Fibroblast of pulmonary artery (primary cell): ENCODE results near the gene FAM177B.
A peak's percentile ranks its signal among the peaks of the same experiment; 100 is the strongest.

Experiments used
- DNase-seq: peaks from one replicate; pipeline ENCODE4 v3.0.0-alpha.2; 2010; ENCODE audit warnings: low read depth
- H3K4me3 ChIP-seq: replicated peaks from 2 replicates; pipeline ENCODE4 v1.5.1; 2011; ENCODE audit warnings: low read depth, mild to moderate bottlenecking, control low read depth, low read length, moderate library complexity
- CTCF ChIP-seq: IDR thresholded peaks from 2 replicates; pipeline ENCODE4 v1.5.1; 2011; ENCODE audit warnings: mild to moderate bottlenecking, control low read depth, low read length, inconsistent platforms; ENCODE audit errors: missing control alignments

Gene FAM177B

GRCh38 chr1:222736972-222737371 is at the start of gene FAM177B:
Gene FAM177B (plus strand): TSS chr1:222737202. CDS start chr1:222746546, 9,344 bp downstream.
- H3K4me3 ChIP-seq, result no peak within 1 kb of the TSS
- no peak for DNase-seq
- TF ChIP-seq CTCF, result no peak

GRCh38 chr1:222691016-222691415 is 46.0 kb upstream of the FAM177B start:
- no peak for TF ChIP-seq CTCF
- no peak overlapping the region for H3K4me3 ChIP-seq

GRCh38 chr1:222694927-222695326 is 42.1 kb upstream of the FAM177B start:
- H3K4me3 ChIP-seq, result no peak overlapping the region
- TF ChIP-seq CTCF, result no peak
- no peak for DNase-seq

More at GRCh38 chr1:222691016-222691415, 46.0 kb upstream of the FAM177B start:
- no peak for DNase-seq

GRCh38 chr1:222696741-222697140 is 40.3 kb upstream of the FAM177B start:
- H3K4me3 ChIP-seq, result no peak overlapping the region
- DNase-seq, result no peak
- no peak for TF ChIP-seq CTCF

- TF ChIP-seq CTCF, result no peak
- H3K4me3 ChIP-seq, result no peak overlapping the region
- no peak for DNase-seq
These were observed 39.8 kb upstream of the FAM177B start for GRCh38 chr1:222697203-222697602.

- TF ChIP-seq CTCF, result no peak
- no peak overlapping the region for H3K4me3 ChIP-seq
- DNase-seq, result peak; percentile 63
These were observed 39.2 kb upstream of the FAM177B start for GRCh38 chr1:222697826-222698225.

GRCh38 chr1:222702210-222702609 is 34.8 kb upstream of the FAM177B start:
- H3K4me3 ChIP-seq, result no peak overlapping the region
- DNase-seq, result no peak
- no peak for TF ChIP-seq CTCF
